CD4-positive, alpha-beta T cell (primary cell): Measurements from ENCODE around the gene RAB3GAP1. TPM values are rescaled to one million over a fixed set of nuclear protein-coding genes. Genes with fewer than 3 reads are reported as not detected.
A peak's percentile ranks its signal among the peaks of the same experiment; 100 is the strongest.

Source experiments
- ATAC-seq: fragments of 200-7000 bp; cut with Tn5 transposase; one replicate; pipeline ENCODE4 v1.10.0; 2022; ENCODE audit warnings: mild to moderate bottlenecking; ENCODE audit not compliant: poor library complexity
- CTCF ChIA-PET: fragments of 350-600 bp; sonication (Branson Sonifier 250); formaldehyde crosslinking; loops from one replicate; lab custom pipeline; 2021; ENCODE audit warnings: antibody characterized with exemption, inconsistent platforms; lab: Charles Lee
- POLR2A ChIA-PET: fragments of 350-600 bp; sonication (Branson Sonifier 250); formaldehyde crosslinking; loops from one replicate; lab custom pipeline; 2021; ENCODE audit warnings: antibody characterized with exemption, inconsistent platforms; lab: Charles Lee
- DNase-seq, 14 experiments: peaks; one replicate each; pipeline ENCODE4 v3.0.0-alpha.2; 2013 to 2020; ENCODE audit warnings: mixed read lengths in 2 of 14
- H3K27ac ChIP-seq, 2 donors: one replicate each; pipeline versions ENCODE4 v1.5.1 to v1.7.0; 2013; ENCODE audit warnings: low read length in 2 of 2, low read depth in 1 of 2, mild to moderate bottlenecking in 1 of 2
- H3K27me3 ChIP-seq, 2 experiments: 1 replicate in 1 of 2; 2 replicates in 1 of 2; pipeline versions ENCODE4 v1.6.1 to v1.7.0; 2013; ENCODE audit warnings: low read length in 2 of 2, control low read depth in 1 of 2, mild to moderate bottlenecking in 1 of 2, moderate library complexity in 1 of 2; ENCODE audit not compliant: insufficient read depth in 2 of 2, control insufficient read depth in 1 of 2
- H3K36me3 ChIP-seq: one replicate; pipeline ENCODE4 v1.6.1; 2013; ENCODE audit warnings: low read length, control low read depth; ENCODE audit not compliant: insufficient read depth
- H3K4me1 ChIP-seq: one replicate; pipeline ENCODE4 v1.6.1; 2013; ENCODE audit warnings: low read length, control low read depth; ENCODE audit not compliant: insufficient read depth
- H3K4me3 ChIP-seq: one replicate; pipeline ENCODE4 v1.5.1; 2013; ENCODE audit warnings: mild to moderate bottlenecking, low read length, moderate library complexity
- H3K9me3 ChIP-seq, 2 experiments: 1 replicate in 1 of 2; 2 replicates in 1 of 2; pipeline versions ENCODE4 v1.6.1 to v1.7.0; 2013; ENCODE audit warnings: low read length in 2 of 2, mild to moderate bottlenecking in 2 of 2, control low read depth in 1 of 2, moderate library complexity in 1 of 2; ENCODE audit not compliant: control insufficient read depth in 1 of 2, insufficient read depth in 1 of 2
- H3K27ac Mint-ChIP-seq: one replicate; pipeline ENCODE4 v1.8.0; 2020; ENCODE audit warnings: mixed read lengths
- H3K27me3 Mint-ChIP-seq: one replicate; pipeline ENCODE4 v1.8.0; 2021; ENCODE audit warnings: mixed read lengths
- H3K36me3 Mint-ChIP-seq: one replicate; pipeline ENCODE4 v1.8.0; 2021; ENCODE audit warnings: low read depth, mixed read lengths
- H3K4me1 Mint-ChIP-seq: one replicate; pipeline ENCODE4 v1.8.0; 2021; ENCODE audit warnings: low read depth, mixed read lengths
- H3K4me3 Mint-ChIP-seq: one replicate; pipeline ENCODE4 v1.8.0; 2020; ENCODE audit warnings: mild to moderate bottlenecking, mixed read lengths
- H3K9me3 Mint-ChIP-seq: one replicate; pipeline ENCODE4 v1.8.0; 2020; ENCODE audit warnings: mixed read lengths
- CTCF ChIP-seq: fragments of 200-600 bp; IDR thresholded peaks from one replicate; pipeline ENCODE4 v1.8.0; 2022; ENCODE audit warnings: antibody characterized with exemption, mild to moderate bottlenecking
- intact Hi-C, 2 experiments: fragments of 100-400 bp; cut with DNase I in 1 of 2; cut with micrococcal nuclease in 1 of 2; formaldehyde crosslinking; loops; one replicate each; pipeline versions ENCODE4 v1.15.1 to v1.9.0; 2023 to 2025; cut with DNase I, micrococcal nuclease
- total RNA-seq, 174 experiments: library from RNA in 2 of 174; stranded (reverse) in 2 of 174; gene quantifications; one replicate each; pipeline ENCODE4 v1.2.3 and lab custom pipeline; 2021 to 2026

RAB3GAP1 gene
- total RNA-seq, 2 experiments from 2014 or later: 35.9 to 37.0 TPM

GRCh38 chr2:135162786-135163185 lies 110.7 kb downstream of the RAB3GAP1 start:
- no peaks in the 10 kb centered on the region for H3K27me3 ChIP-seq
- H3K4me3 ChIP-seq: no peak overlapping the region
- peaks cover 2% of the 10 kb centered on the region for H3K4me1 Mint-ChIP-seq
- H3K9me3 Mint-ChIP-seq: no peaks in the 10 kb centered on the region
- DNase-seq (no peak), ATAC-seq (no peak)
- peaks cover 63% of the 10 kb centered on the region for H3K36me3 ChIP-seq
- POLR2A ChIA-PET: no interaction called here
- CTCF ChIA-PET: no interaction called here
- no peaks in the 10 kb centered on the region for H3K9me3 ChIP-seq
- intact Hi-C loops: loop anchor here in 1 of 2 experiments (5.0 to 10.0 kb wide), 2 partner anchors 160 to 552 kb away; no protein-coding TSS in a partner anchor
- no peak for TF ChIP-seq CTCF
- H3K27me3 Mint-ChIP-seq: no peaks in the 10 kb centered on the region
- H3K4me3 Mint-ChIP-seq: no peak overlapping the region
- peak overlapping the region; percentile 34 for H3K27ac Mint-ChIP-seq
- no peak overlapping the region for H3K27ac ChIP-seq
- peaks cover 93% of the 10 kb centered on the region for H3K36me3 Mint-ChIP-seq
- no peaks in the 10 kb centered on the region for H3K4me1 ChIP-seq

DNA sequence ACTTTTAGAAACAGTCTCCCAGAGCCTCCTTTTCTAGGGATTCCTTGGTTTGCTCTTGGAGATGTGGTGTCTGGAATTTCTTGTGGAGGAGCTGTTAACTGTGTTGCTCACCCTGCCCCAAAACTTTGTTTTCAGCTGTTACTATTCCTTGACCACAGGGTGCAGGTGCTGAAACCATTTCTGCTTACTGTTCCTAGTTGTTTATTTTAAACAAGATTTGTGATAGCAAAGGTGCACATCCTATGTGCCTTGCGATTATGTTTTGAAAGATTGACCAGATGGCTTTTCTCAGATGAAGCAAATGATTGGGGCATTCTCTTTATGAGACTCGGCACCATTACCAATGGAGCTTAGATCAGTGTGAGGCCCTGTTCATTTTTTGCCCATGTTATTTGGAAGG lies 111.2 kb downstream of the RAB3GAP1 start:
- intact Hi-C loops: loop anchor here in 1 of 2 experiments (5.0 to 10.0 kb wide), 2 partner anchors 161 to 551 kb away; no protein-coding TSS in a partner anchor
- no peaks in the 10 kb centered on the region for H3K27me3 ChIP-seq
- no peak overlapping the region for H3K4me3 Mint-ChIP-seq
- H3K36me3 Mint-ChIP-seq: peaks cover 93% of the 10 kb centered on the region
- no peak for TF ChIP-seq CTCF
- CTCF ChIA-PET: no interaction called here
- POLR2A ChIA-PET: interaction anchor here (0.6 kb wide), 1 partner anchor 111 kb away, joined by 3 read pairs; the partner anchor contains the start of gene RAB3GAP1
- ATAC-seq: no peak
- peaks cover 62% of the 10 kb centered on the region for H3K36me3 ChIP-seq
- H3K9me3 Mint-ChIP-seq: no peaks in the 10 kb centered on the region
- no peaks in the 10 kb centered on the region for H3K9me3 ChIP-seq
- peak overlapping the region; percentile 34 for H3K27ac Mint-ChIP-seq
- H3K4me3 ChIP-seq: no peak overlapping the region
- H3K4me1 Mint-ChIP-seq: no peaks in the 10 kb centered on the region
- H3K27me3 Mint-ChIP-seq: no peaks in the 10 kb centered on the region
- H3K4me1 ChIP-seq: no peaks in the 10 kb centered on the region
- H3K27ac ChIP-seq: no peak overlapping the region
- DNase-seq: no peak

DNA sequence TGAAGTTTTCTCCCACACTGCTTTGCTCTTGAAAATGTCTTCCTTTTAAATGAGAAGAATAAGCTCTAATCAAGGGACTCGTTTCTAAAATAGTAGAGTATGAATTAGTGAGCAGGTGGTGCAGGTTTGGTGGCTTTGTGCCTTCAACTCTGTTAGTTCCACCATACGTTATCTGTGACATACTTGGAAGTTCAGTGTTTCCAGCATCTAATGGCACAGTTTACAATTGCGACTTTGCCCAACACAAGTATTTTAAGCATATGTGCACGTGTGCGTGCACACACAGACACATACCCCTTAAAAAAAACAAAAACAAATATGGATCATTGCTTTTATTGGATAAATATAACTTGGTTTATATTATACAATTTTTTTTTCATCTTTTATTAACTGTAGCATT lies 111.8 kb downstream of the RAB3GAP1 start:
- Histone ChIP-seq H3K27me3 (no peaks in the 10 kb centered on the region), H3K4me3 (no peak overlapping the region), H3K27ac (no peak overlapping the region), H3K9me3 (no peaks in the 10 kb centered on the region), H3K36me3 (peaks cover 62% of the 10 kb centered on the region), H3K4me1 (no peaks in the 10 kb centered on the region)
- DNase-seq: no peak
- no peaks in the 10 kb centered on the region for H3K4me1 Mint-ChIP-seq
- no peak for TF ChIP-seq CTCF
- H3K36me3 Mint-ChIP-seq: peaks cover 93% of the 10 kb centered on the region
- ATAC-seq: no peak
- ChIA-PET POLR2A (interaction anchor here (0.5 to 0.6 kb wide), 2 partner anchors 112 to 673 kb away, joined by 3 read pairs; partner anchors contain the start of genes LCT and RAB3GAP1), CTCF (no interaction called here)
- intact Hi-C loops: loop anchor here in 1 of 2 experiments (5.0 to 10.0 kb wide), 2 partner anchors 162 to 551 kb away; no protein-coding TSS in a partner anchor
- no peak overlapping the region for H3K27ac Mint-ChIP-seq
- H3K9me3 Mint-ChIP-seq: no peaks in the 10 kb centered on the region
- H3K4me3 Mint-ChIP-seq: no peak overlapping the region
- H3K27me3 Mint-ChIP-seq: no peaks in the 10 kb centered on the region
